Left hindlimb (tissue), 1 donor: ENCODE data around the gene NPAT.
"Not testable (repeated sequence)": the region's sequence is repeated elsewhere in the genome, so short reads cannot be mapped to it uniquely, and the experiment has no call there.

Experiments
- DNase-seq: peaks from one replicate; pipeline ENCODE4 v3.0.0-alpha.2; 2018

The NPAT gene

GRCh38 chr11:108218912-108219783 lies 3.3 kb downstream of the NPAT start:
- DNase-seq = no peak

- DNase-seq = no peak
Observed at GRCh38 chr11:108218455-108218854, 4.0 kb downstream of the NPAT start.

DNA sequence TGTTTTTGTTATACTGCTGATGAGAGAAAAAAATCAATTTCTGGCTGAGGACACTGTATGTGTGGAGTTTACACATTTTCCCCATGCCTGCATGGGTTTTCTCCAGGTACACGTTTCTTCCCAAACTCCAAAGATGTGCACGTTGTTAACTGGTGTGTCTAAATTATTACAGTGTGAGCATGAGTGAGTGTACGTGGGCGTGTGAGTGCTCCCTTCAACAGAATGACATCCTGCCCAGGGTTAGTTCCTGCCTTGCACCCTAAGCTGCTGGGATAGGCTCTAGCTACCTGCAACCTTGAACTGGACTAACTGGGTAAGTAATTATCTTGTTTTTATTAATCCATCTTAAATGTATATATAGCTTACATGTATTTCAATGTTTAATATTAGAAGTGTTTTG lies 5.5 kb downstream of the NPAT start:
- no peak for DNase-seq

- DNase-seq = no peak
Observed at GRCh38 chr11:108213784-108214183, 8.7 kb downstream of the NPAT start.

GRCh38 chr11:108210441-108210840 lies 12.0 kb downstream of the NPAT start:
- DNase-seq = no peak

DNA sequence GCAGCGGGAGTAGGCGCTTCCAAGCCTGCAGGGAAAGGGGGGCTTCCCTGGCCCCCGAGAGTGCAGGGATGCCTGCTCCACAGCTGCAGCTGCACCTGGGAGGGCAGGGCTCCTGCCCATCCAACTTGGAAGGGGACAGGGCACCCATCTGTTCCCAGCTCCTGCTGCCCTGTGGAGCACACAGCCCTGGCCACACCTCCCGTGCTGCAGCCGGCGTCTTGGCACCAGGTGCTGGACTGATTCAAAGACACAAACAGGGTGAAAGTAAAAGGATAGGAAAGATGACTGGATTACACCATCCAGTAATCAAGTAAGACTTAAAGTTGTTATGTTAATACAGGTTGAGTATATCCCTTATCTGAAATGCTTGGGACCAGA lies 14.8 kb downstream of the NPAT start:
- no peak for DNase-seq

GRCh38 chr11:108206969-108207682 lies 15.3 kb downstream of the NPAT start:
- no peak for DNase-seq

DNA sequence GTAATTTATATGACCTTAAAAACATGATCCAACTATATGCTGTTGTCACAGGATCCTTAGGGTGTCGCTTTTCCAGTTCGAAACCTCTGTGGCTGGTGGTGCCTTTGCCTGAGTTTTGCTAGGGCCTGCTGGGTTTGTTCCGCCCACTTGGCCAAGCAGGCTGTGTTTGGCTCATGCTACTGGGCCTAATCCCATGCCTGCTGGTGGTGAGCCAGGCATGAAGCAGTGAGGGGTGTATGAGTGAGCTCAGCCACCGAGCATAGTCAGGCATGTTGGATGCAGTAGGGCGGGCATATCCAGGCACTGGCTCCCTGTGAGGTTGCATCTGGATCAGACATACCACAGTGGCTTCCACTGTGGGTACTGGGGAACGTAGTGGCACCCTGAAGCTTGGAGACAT lies 16.3 kb downstream of the NPAT start:
- no peak for DNase-seq

- DNase-seq = no peak
Observed at GRCh38 chr11:108204929-108205499, 17.4 kb downstream of the NPAT start.

- no peak for DNase-seq
Observed at GRCh38 chr11:108204376-108204775, 18.1 kb downstream of the NPAT start.

GRCh38 chr11:108203075-108203474 lies 19.4 kb downstream of the NPAT start:
- no peak for DNase-seq

GRCh38 chr11:108199446-108200321 lies 22.8 kb downstream of the NPAT start:
- DNase-seq = no peak

DNA sequence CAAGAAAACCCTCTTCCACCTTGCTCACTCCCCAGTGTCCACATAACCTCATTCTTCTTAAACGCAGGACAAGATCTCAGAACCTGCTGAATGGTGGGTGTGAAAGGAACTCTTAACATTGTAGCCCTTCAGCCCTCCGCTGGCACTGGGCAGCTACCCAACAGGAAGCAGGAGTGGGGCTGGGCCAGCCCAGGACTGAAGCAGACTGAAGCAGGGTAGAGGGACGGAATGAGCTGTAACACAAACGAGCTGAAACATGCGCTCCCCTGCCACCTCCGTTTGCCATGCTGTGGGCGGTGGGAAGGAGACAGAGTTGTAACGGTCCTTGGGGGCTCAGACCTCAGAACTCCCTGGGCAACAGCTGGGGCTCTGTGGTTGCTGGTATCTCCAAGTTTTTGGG lies 23.6 kb downstream of the NPAT start:
- DNase-seq = no peak

- DNase-seq = no peak
Observed at GRCh38 chr11:108197351-108197750, 25.1 kb downstream of the NPAT start.

GRCh38 chr11:108196901-108197300 lies 25.5 kb downstream of the NPAT start:
- DNase-seq = no peak

DNA sequence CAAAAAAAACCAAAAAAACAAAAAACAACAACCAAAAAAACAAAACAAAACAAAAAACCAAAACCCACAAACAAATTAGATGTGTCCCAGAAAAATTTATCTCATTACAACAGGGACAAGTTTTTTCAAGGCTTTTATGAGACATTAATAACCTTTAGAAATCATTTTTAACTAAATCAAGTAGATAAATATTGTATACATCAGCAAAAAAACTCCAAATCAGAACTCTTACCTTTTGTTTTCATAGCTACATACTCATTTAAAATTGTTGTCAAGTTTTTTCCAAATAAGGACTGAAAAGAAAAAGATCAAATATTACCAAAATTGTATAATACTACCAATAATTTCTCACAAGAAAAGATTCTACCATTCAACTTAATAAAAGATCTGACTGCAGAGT lies 28.7 kb downstream of the NPAT start:
- no peak for DNase-seq

- no peak for DNase-seq
Observed at GRCh38 chr11:108177570-108177969, 44.9 kb downstream of the NPAT start.

- no peak for DNase-seq
Observed at GRCh38 chr11:108170184-108170583, 52.3 kb downstream of the NPAT start.

DNA sequence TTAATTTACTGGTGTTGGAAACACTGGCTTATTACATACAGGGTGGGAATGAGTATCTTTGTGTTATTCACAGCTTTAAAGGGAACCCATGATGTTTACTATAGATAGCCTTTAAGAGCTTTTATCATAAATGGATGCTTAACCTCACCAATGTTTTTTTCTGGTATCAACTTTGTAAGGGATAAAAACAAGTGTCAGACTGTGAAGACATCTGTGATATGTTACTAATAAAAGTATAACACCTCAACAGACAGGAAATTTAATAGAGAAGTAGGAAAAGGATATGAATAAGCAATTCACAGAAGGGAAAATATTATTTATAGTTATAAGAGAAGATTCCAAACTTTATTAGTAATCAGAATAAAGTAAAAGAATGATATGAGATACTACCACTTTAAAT lies 54.8 kb downstream of the NPAT start:
- DNase-seq = no peak

GRCh38 chr11:108162878-108163277 lies 59.6 kb downstream of the NPAT start:
- DNase-seq = not testable (repeated sequence)

DNA sequence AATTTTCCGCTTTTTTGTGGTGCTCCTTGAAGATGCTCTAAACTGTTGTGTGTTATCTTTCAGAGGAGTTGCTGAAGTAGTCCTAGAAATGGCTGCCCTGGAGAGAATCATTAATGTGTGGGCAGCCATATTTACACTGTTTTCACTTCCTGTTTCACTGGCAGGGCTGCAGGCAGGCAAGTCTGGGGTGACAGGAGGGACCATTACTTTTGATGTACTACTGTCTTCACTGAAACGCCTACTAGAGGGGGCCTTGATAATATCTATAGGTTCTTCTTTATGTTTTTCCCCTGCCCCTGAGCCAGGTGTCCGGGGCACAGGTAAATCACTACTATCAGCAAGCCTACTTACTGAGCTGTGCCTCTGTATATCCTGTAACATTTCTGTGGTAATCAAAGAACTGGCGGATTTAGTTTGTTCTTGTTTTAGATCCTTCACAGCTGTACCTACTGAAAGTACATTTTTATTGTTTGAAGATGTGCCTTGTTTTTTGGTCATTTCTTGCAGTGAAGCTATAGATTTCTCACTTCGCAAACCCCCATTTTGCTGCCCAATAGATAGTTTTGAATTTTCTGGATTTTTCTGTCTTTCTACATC lies 61.4 kb downstream of the NPAT start:
- no peak for DNase-seq

- no peak for DNase-seq
Observed at GRCh38 chr11:108154591-108154990, 67.8 kb downstream of the NPAT start.

DNA sequence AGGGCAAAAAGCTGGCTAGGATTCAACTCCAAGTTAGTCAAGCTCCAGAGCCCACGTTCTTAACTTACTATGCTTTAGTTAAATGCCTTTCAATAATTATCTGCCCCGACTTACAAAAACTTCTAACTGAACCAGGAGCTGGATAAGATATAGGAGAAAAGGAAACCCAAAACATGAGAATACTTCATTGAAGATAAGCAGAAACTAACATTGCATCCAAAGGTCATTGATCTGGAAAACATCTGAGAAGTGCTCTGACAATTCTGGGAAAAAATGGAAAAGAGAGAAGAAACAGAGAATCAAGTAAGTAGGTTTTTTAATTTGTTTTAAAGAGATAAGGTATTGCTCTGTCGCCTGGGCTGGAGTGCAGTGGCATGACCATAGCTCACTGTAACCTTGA lies 73.9 kb downstream of the NPAT start:
- DNase-seq = no peak
